ENCODE results near the gene IRX1. TPM values are rescaled to one million over a fixed set of nuclear protein-coding genes. Genes with fewer than 3 reads are reported as not detected.

Gene IRX1
- total RNA-seq, 1 experiment from 2014 or later: 4.1 TPM

GRCh38 chr5:3605298-3606010, 9.8 kb downstream of the IRX1 start:
- H2AK5ac ChIP-seq (ENCODE audit: insufficient read length, low read length): no peak overlapping the region
- H3K27ac ChIP-seq (ENCODE audit: insufficient read length, low read depth, low read length): no peak overlapping the region
- no peaks in the 10 kb centered on the region for H3K79me1 ChIP-seq (ENCODE audit: insufficient read depth, low read depth, low read length, poor library complexity, severe bottlenecking)
- peak overlapping the region; percentile 70 for H3K4me2 ChIP-seq (ENCODE audit: insufficient read depth, insufficient read length, low read length)
- no peak overlapping the region for H2BK120ac ChIP-seq (ENCODE audit: low read depth, low read length, poor library complexity, severe bottlenecking)
- no peaks in the 10 kb centered on the region for H3K79me2 ChIP-seq (ENCODE audit: insufficient read depth, low read length)
- H4K5ac ChIP-seq (ENCODE audit: insufficient read length, low read depth, low read length): no peak overlapping the region
- Mint-ChIP-seq H3K27me3 (ENCODE audit: low read depth) (peaks cover 81% of the 10 kb centered on the region), H3K4me1 (peaks cover 22 to 25% of the 10 kb centered on the region in 2 experiments), H3K9me3 (peaks cover 0 to 2% of the 10 kb centered on the region in 2 experiments; a peak in 3 of 5 replicates), H3K4me3 (peak overlapping the region in 1 of 2 experiments; percentile 44; a peak in 3 of 5 replicates), H3K36me3 (ENCODE audit: insufficient read depth in 1 of 3, low read depth in 3 of 3) (no peaks in the 10 kb centered on the region; a peak in 1 of 7 replicates), H3K27ac (no peak overlapping the region)
- no peaks in the 10 kb centered on the region for H3K9me3 ChIP-seq (ENCODE audit: control insufficient read depth, low read depth, low read length)
- H2BK20ac ChIP-seq (ENCODE audit: low read depth, low read length, poor library complexity, severe bottlenecking): no peak overlapping the region
- no peak overlapping the region for H2BK15ac ChIP-seq (ENCODE audit: low read depth, low read length)
- no peak overlapping the region for H4K8ac ChIP-seq (replicated peaks; ENCODE audit: insufficient read length, low read depth, low read length)
- TF ChIP-seq CTCF (conservative IDR thresholded peaks at IDR 0.05): no peak
- H2BK12ac ChIP-seq (ENCODE audit: insufficient read length, low read depth, low read length): no peak overlapping the region
- H2AFZ ChIP-seq (ENCODE audit: low read length): no peak overlapping the region
- H4K20me1 ChIP-seq (ENCODE audit: control insufficient read depth, insufficient read depth, insufficient read length): no peaks in the 10 kb centered on the region
- H3K18ac ChIP-seq (ENCODE audit: insufficient read length, low read depth, low read length): no peak overlapping the region
- H3K14ac ChIP-seq (ENCODE audit: insufficient read depth, low read length): no peak overlapping the region
- H2BK5ac ChIP-seq (ENCODE audit: insufficient read length, low read length): no peak overlapping the region
- no peak overlapping the region for H3K23ac ChIP-seq (ENCODE audit: insufficient read length, low read depth, low read length)
- no CpG with 5 or more reads among the region's 32 CpGs for WGBS (ENCODE audit: extremely low coverage, insufficient read length, low lambda C conversion rate)
- DNase-seq: no peak
- no peak overlapping the region for H3K9ac ChIP-seq (ENCODE audit: extremely low read depth, insufficient read length, low read length)
- no peak overlapping the region for H3K56ac ChIP-seq (ENCODE audit: insufficient read length, low read depth, low read length)
- H4K91ac ChIP-seq (ENCODE audit: insufficient read length, low read depth, low read length): no peak overlapping the region
- no peak overlapping the region for H3T11ph ChIP-seq (ENCODE audit: low read length)
- no peak overlapping the region for H3K4ac ChIP-seq (ENCODE audit: low read depth, low read length)
- H3K4me1 ChIP-seq (ENCODE audit: insufficient read depth, low read length): no peaks in the 10 kb centered on the region
- peaks cover 42% of the 10 kb centered on the region for H3K27me3 ChIP-seq (ENCODE audit: insufficient read depth, low read length)
- peaks cover 13% of the 10 kb centered on the region for H3K23me2 ChIP-seq (ENCODE audit: insufficient read length, low read depth, low read length, poor library complexity, severe bottlenecking)

Data from H9 (cell line).